ENCODE results near the gene KRTAP2-2.

Gene KRTAP2-2

GRCh38 chr17:41020336-41020735, 34.7 kb downstream of the KRTAP2-2 start:
- DNase-seq (ENCODE audit: low spot score): no peak

GRCh38 chr17:41019415-41019814, 35.6 kb downstream of the KRTAP2-2 start:
- DNase-seq (ENCODE audit: low spot score): no peak

- no peak for DNase-seq (ENCODE audit: low spot score)
Observed at GRCh38 chr17:41018541-41018940, 36.5 kb downstream of the KRTAP2-2 start.

GRCh38 chr17:41016578-41017215, 38.3 kb downstream of the KRTAP2-2 start:
- no peak for DNase-seq (ENCODE audit: low spot score)

- DNase-seq (ENCODE audit: low spot score): no peak
Observed at GRCh38 chr17:41015454-41015853, 39.6 kb downstream of the KRTAP2-2 start.

GRCh38 chr17:41013606-41014005, 41.4 kb downstream of the KRTAP2-2 start:
- DNase-seq (ENCODE audit: low spot score): peak; percentile 36

GRCh38 chr17:41013181-41013580, 41.8 kb downstream of the KRTAP2-2 start:
- DNase-seq (ENCODE audit: low spot score): no peak

GRCh38 chr17:41012326-41013120, 42.5 kb downstream of the KRTAP2-2 start:
- no peak for DNase-seq (ENCODE audit: low spot score)

GRCh38 chr17:41010441-41010840, 44.6 kb downstream of the KRTAP2-2 start:
- no peak for DNase-seq (ENCODE audit: low spot score)

- DNase-seq (ENCODE audit: low spot score): no peak
Observed at GRCh38 chr17:41009936-41010335, 45.1 kb downstream of the KRTAP2-2 start.

- no peak for DNase-seq (ENCODE audit: low spot score)
Observed at GRCh38 chr17:41009301-41009760, 45.7 kb downstream of the KRTAP2-2 start.

GRCh38 chr17:41008811-41009210, 46.2 kb downstream of the KRTAP2-2 start, which contains the start of gene KRTAP3-1:
Gene KRTAP3-1, minus strand, starts transcription at chr17:41009128. Its CDS starts 54 bp downstream, at chr17:41009074.
- DNase-seq (ENCODE audit: low spot score): no peak
